ENCODE data around the gene PPP3CA. TPM values are rescaled to one million over a fixed set of nuclear protein-coding genes. Genes with fewer than 3 reads are reported as not detected.

Gene PPP3CA
- total and polyA plus RNA-seq, 2 experiments from 2014 or later, result 27.0 to 45.2 TPM

DNA sequence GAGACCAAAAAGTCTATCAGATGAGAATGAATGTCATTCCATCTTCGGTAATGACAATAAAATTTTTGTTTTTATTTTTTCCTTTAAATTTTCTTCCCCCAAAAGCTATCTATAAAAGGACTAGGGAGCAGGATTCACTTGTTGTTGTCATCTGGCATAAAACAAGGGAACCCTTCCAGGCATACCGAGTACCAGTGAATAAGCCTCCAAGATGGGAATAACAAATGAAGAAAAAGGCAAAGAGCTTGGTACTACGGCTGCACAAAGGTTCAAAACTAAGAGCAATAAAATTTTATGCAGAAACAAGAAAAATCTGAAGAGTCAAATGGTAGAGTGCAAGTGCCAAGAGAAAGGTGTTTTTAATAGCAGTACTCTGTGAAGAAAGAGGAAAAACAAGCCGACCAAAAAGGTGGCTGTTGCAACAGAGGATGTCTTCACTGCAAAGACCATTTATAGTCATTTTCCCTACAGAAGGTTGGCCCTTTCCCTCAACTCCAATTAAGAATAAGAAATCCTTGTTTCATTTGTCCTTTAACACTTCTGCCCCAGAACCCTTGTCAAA lies 25.8 kb downstream of the PPP3CA start (continued):
- TF ChIP-seq, protein P1, sequence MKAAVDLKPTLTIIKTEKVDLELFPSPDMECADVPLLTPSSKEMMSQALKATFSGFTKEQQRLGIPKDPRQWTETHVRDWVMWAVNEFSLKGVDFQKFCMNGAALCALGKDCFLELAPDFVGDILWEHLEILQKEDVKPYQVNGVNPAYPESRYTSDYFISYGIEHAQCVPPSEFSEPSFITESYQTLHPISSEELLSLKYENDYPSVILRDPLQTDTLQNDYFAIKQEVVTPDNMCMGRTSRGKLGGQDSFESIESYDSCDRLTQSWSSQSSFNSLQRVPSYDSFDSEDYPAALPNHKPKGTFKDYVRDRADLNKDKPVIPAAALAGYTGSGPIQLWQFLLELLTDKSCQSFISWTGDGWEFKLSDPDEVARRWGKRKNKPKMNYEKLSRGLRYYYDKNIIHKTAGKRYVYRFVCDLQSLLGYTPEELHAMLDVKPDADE (IDR thresholded peaks at IDR 0.05), result no peak

DNA sequence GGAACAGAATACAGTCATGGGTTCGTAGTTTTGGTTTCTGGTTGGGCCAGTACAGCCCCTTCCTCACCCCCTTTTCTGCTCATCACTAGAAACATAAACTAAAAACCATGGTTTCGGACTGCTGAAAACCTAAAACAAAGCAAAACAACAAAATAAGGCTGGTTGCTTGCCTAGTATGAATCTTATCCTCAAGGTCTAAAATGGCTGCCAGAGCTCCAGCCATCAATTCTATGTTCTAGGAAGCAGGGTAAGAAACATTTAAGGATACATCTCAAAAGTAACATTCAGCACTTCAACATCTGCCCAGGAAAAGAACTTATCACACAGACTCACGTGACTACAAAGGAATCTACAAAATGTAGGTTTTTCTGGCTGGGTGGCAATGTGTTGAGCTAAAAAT lies 31.5 kb downstream of the PPP3CA start:
- Mint-ChIP-seq H3K4me3 (no peak overlapping the region), H3K27ac (no peak overlapping the region), H3K9me3 (no peaks in the 10 kb centered on the region), H3K27me3 (ENCODE audit: insufficient read depth, low read depth, poor library complexity) (no peaks in the 10 kb centered on the region), H3K4me1 (peaks cover 17% of the 10 kb centered on the region; the same call in 2 of the 3 replicates), H3K36me3 (ENCODE audit: low read depth) (peaks cover 11% of the 10 kb centered on the region; the same call in 2 of the 3 replicates)
- DNase-seq (ENCODE audit: low spot score) (no peak), ATAC-seq (no peak)
- no peaks in the 10 kb centered on the region for H3K9me2 ChIP-seq (ENCODE audit: insufficient read depth)
- no peak overlapping the region for H3K4me3 ChIP-seq
- H3K79me2 ChIP-seq (replicated peaks; ENCODE audit: insufficient read depth), result peaks cover 71% of the 10 kb centered on the region
- H3K36me3 ChIP-seq (ENCODE audit: insufficient read depth), result no peaks in the 10 kb centered on the region
- H3K27me3 ChIP-seq (ENCODE audit: insufficient read depth), result no peaks in the 10 kb centered on the region
- no peak overlapping the region for H2AFZ ChIP-seq
- no peak overlapping the region for H3K27ac ChIP-seq (ENCODE audit: low read depth)
- H4K20me1 ChIP-seq (replicated peaks; ENCODE audit: insufficient read depth), result no peaks in the 10 kb centered on the region
- 0 out of 2 replicates have a peak, but pooled peaks cover 6% of the 10 kb centered on the region for H3K4me1 ChIP-seq (ENCODE audit: insufficient read depth)
- H3K4me2 ChIP-seq, result no peak overlapping the region
- H3F3A ChIP-seq (replicated peaks; ENCODE audit: low read depth), result no peaks in the 10 kb centered on the region
- no peak for TF ChIP-seq NANOG (IDR thresholded peaks at IDR 0.05; ENCODE audit: borderline replicate concordance)
- TF ChIP-seq, protein P1 (IDR thresholded peaks at IDR 0.05), result no peak
- TF ChIP-seq, protein P2, sequence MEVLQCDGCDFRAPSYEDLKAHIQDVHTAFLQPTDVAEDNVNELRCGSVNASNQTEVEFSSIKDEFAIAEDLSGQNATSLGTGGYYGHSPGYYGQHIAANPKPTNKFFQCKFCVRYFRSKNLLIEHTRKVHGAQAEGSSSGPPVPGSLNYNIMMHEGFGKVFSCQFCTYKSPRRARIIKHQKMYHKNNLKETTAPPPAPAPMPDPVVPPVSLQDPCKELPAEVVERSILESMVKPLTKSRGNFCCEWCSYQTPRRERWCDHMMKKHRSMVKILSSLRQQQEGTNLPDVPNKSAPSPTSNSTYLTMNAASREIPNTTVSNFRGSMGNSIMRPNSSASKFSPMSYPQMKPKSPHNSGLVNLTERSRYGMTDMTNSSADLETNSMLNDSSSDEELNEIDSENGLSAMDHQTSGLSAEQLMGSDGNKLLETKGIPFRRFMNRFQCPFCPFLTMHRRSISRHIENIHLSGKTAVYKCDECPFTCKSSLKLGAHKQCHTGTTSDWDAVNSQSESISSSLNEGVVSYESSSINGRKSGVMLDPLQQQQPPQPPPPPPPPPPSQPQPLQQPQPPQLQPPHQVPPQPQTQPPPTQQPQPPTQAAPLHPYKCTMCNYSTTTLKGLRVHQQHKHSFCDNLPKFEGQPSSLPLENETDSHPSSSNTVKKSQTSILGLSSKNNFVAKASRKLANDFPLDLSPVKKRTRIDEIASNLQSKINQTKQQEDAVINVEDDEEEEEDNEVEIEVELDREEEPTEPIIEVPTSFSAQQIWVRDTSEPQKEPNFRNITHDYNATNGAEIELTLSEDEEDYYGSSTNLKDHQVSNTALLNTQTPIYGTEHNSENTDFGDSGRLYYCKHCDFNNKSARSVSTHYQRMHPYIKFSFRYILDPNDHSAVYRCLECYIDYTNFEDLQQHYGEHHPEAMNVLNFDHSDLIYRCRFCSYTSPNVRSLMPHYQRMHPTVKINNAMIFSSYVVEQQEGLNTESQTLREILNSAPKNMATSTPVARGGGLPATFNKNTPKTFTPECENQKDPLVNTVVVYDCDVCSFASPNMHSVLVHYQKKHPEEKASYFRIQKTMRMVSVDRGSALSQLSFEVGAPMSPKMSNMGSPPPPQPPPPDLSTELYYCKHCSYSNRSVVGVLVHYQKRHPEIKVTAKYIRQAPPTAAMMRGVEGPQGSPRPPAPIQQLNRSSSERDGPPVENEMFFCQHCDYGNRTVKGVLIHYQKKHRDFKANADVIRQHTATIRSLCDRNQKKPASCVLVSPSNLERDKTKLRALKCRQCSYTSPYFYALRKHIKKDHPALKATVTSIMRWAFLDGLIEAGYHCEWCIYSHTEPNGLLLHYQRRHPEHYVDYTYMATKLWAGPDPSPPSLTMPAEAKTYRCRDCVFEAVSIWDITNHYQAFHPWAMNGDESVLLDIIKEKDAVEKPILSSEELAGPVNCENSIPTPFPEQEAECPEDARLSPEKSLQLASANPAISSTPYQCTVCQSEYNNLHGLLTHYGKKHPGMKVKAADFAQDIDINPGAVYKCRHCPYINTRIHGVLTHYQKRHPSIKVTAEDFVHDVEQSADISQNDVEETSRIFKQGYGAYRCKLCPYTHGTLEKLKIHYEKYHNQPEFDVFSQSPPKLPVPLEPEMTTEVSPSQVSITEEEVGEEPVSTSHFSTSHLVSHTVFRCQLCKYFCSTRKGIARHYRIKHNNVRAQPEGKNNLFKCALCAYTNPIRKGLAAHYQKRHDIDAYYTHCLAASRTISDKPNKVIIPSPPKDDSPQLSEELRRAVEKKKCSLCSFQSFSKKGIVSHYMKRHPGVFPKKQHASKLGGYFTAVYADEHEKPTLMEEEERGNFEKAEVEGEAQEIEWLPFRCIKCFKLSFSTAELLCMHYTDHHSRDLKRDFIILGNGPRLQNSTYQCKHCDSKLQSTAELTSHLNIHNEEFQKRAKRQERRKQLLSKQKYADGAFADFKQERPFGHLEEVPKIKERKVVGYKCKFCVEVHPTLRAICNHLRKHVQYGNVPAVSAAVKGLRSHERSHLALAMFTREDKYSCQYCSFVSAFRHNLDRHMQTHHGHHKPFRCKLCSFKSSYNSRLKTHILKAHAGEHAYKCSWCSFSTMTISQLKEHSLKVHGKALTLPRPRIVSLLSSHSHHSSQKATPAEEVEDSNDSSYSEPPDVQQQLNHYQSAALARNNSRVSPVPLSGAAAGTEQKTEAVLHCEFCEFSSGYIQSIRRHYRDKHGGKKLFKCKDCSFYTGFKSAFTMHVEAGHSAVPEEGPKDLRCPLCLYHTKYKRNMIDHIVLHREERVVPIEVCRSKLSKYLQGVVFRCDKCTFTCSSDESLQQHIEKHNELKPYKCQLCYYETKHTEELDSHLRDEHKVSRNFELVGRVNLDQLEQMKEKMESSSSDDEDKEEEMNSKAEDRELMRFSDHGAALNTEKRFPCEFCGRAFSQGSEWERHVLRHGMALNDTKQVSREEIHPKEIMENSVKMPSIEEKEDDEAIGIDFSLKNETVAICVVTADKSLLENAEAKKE (CRISPR knock-in tag; IDR thresholded peaks at IDR 0.05), result no peak
- TF ChIP-seq CTCF (conservative IDR thresholded peaks at IDR 0.05; ENCODE audit: low read depth in 2 of 2), result no peak
- no peak for TF ChIP-seq ZNF331 (CRISPR knock-in tag; IDR thresholded peaks at IDR 0.05; ENCODE audit: low read depth)
- no peak for TF ChIP-seq CREB1 (CRISPR knock-in tag; IDR thresholded peaks at IDR 0.05; ENCODE audit: low read depth)
- TF ChIP-seq, protein P3, sequence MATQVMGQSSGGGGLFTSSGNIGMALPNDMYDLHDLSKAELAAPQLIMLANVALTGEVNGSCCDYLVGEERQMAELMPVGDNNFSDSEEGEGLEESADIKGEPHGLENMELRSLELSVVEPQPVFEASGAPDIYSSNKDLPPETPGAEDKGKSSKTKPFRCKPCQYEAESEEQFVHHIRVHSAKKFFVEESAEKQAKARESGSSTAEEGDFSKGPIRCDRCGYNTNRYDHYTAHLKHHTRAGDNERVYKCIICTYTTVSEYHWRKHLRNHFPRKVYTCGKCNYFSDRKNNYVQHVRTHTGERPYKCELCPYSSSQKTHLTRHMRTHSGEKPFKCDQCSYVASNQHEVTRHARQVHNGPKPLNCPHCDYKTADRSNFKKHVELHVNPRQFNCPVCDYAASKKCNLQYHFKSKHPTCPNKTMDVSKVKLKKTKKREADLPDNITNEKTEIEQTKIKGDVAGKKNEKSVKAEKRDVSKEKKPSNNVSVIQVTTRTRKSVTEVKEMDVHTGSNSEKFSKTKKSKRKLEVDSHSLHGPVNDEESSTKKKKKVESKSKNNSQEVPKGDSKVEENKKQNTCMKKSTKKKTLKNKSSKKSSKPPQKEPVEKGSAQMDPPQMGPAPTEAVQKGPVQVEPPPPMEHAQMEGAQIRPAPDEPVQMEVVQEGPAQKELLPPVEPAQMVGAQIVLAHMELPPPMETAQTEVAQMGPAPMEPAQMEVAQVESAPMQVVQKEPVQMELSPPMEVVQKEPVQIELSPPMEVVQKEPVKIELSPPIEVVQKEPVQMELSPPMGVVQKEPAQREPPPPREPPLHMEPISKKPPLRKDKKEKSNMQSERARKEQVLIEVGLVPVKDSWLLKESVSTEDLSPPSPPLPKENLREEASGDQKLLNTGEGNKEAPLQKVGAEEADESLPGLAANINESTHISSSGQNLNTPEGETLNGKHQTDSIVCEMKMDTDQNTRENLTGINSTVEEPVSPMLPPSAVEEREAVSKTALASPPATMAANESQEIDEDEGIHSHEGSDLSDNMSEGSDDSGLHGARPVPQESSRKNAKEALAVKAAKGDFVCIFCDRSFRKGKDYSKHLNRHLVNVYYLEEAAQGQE (IDR thresholded peaks at IDR 0.05; ENCODE audit: unreplicated experiment), result no peak
- TF ChIP-seq STAT1 (IDR thresholded peaks at IDR 0.05; ENCODE audit: unreplicated experiment), result no peak
- TF ChIP-seq EZH2 (IDR thresholded peaks at IDR 0.05; ENCODE audit: low read depth, unreplicated experiment), result no peak
- no peak for TF ChIP-seq ZNF114 (CRISPR knock-in tag; IDR thresholded peaks at IDR 0.05)
- no peak for TF ChIP-seq POLR2AphosphoS5 (IDR thresholded peaks at IDR 0.05; ENCODE audit: low read depth)
